GM23248 (cell line): ENCODE measurements around the gene ATAD3A.
"Not testable (repeated sequence)": the region's sequence is repeated elsewhere in the genome, so short reads cannot be mapped to it uniquely, and the experiment has no call there.

Experiments
- EZH2 ChIP-seq: fragments of 200-600 bp; sonication (generic); IDR thresholded peaks from 2 replicates; pipeline ENCODE4 v1.6.1; 2018; ENCODE audit warnings: antibody characterized with exemption, mild to moderate bottlenecking; ENCODE audit not compliant: insufficient read depth, poor library complexity, severe bottlenecking
- EZH2phosphoT487 ChIP-seq: fragments of 200-600 bp; sonication (generic); IDR thresholded peaks from 2 replicates; pipeline ENCODE4 v1.6.1; 2018; ENCODE audit warnings: antibody characterized with exemption, moderate library complexity, mild to moderate bottlenecking, low read depth; ENCODE audit not compliant: insufficient read depth

DNA sequence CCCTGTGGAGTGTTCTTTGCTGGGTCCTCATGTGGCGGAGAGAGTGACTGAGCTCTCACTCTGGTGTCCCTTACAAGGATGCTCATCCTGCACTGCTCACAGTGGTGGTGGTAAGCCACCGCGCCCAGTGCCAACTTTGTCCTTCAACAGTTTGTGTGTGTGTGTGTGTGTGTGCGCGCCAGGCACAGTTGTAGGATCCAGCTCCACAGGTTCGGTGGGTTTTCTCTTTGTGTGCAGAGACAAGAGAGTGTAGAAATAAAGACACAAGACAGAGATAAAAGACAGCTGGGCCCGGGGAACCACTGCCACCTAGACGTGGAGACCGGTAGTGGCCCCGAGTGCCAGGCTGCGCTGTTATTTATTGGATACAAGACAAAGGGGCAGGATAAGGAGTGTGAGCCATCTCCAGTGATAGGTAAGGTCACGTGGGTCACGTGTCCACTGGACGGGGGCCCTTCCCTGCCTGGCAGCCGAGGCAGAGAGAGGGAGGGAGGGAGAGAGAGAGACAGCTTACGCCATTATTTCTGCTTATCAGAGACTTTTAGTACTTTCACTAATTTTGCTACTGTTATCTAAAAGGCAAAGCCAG, 7.1 kb upstream of the ATAD3A start:
- TF ChIP-seq EZH2, EZH2phosphoT487: not testable (repeated sequence)
